Parathyroid adenoma (tissue), 2 donors: Measurements from ENCODE around the gene SRBD1.

Source experiments
- H2AFZ ChIP-seq: fragments of 300-600 bp; sonication (generic); one replicate; pipeline ENCODE4 v1.7.0; 2017; ENCODE audit warnings: antibody characterized with exemption, mild to moderate bottlenecking
- H3K27ac ChIP-seq: fragments of 300-600 bp; sonication (generic); one replicate; pipeline ENCODE4 v1.7.0; 2017
- H3K27me3 ChIP-seq: fragments of 300-600 bp; sonication (generic); one replicate; pipeline ENCODE4 v1.7.0; 2017; ENCODE audit warnings: low read length; ENCODE audit not compliant: control insufficient read depth, insufficient read depth
- H3K36me3 ChIP-seq: fragments of 300-600 bp; sonication (generic); one replicate; pipeline ENCODE4 v1.7.0; 2017; ENCODE audit warnings: low read length; ENCODE audit not compliant: control insufficient read depth, insufficient read depth
- H3K4me1 ChIP-seq: fragments of 300-600 bp; sonication (generic); one replicate; pipeline ENCODE4 v1.7.0; 2017; ENCODE audit warnings: control low read depth
- H3K4me2 ChIP-seq: fragments of 300-600 bp; sonication (generic); one replicate; pipeline ENCODE4 v1.7.0; 2017; ENCODE audit warnings: low read length
- H3K4me3 ChIP-seq: fragments of 300-600 bp; sonication (generic); one replicate; pipeline ENCODE4 v1.7.0; 2017; ENCODE audit warnings: low read depth, low read length
- H3K79me2 ChIP-seq: fragments of 300-600 bp; sonication (generic); one replicate; pipeline ENCODE4 v1.7.0; 2017; ENCODE audit warnings: control low read depth
- H3K9ac ChIP-seq: fragments of 300-600 bp; sonication (generic); one replicate; pipeline ENCODE4 v1.7.0; 2017; ENCODE audit warnings: mild to moderate bottlenecking
- H3K9me3 ChIP-seq: fragments of 300-600 bp; sonication (generic); one replicate; pipeline ENCODE4 v1.7.0; 2017; ENCODE audit warnings: low read length; ENCODE audit not compliant: control insufficient read depth
- CTCF ChIP-seq: fragments of 300-600 bp; sonication (generic); IDR thresholded peaks from one replicate; pipeline ENCODE4 v1.7.0; 2017; ENCODE audit warnings: antibody characterized with exemption, mild to moderate bottlenecking
- donor health status: primary hyperparathyroidism.

SRBD1 gene

DNA sequence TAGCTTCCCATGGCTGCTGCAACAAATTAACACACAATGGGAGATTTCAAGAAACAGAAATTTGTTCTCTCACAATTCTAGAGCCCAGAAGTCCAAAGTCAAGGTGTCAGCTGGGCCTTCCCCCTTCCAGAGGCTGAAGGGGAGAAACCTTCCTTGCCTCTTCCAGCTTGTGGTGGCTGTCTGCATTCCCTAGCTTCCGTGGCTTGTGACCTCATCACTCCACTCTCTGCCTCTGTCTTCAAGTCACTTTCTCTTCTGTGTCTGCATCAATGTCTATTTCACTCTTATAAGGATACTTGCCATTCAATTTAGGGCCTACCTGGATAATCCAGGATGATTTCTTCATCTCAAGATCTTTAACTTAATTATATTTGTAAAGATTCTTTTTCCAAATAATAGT lies 16.8 kb upstream of the SRBD1 start:
- no peaks in the 10 kb centered on the region for H3K27me3 ChIP-seq
- H3K36me3 ChIP-seq: no peaks in the 10 kb centered on the region
- H3K79me2 ChIP-seq: no peaks in the 10 kb centered on the region
- no peak for TF ChIP-seq CTCF
- H3K4me1 ChIP-seq: peaks cover 8% of the 10 kb centered on the region
- no peak overlapping the region for H3K9ac ChIP-seq
- H2AFZ ChIP-seq: no peak overlapping the region
- no peak overlapping the region for H3K4me2 ChIP-seq
- no peak overlapping the region for H3K4me3 ChIP-seq
- no peaks in the 10 kb centered on the region for H3K9me3 ChIP-seq
- H3K27ac ChIP-seq: no peak overlapping the region

- peak overlapping the region; percentile 65 for H2AFZ ChIP-seq
- no peaks in the 10 kb centered on the region for H3K27me3 ChIP-seq
- no peak overlapping the region for H3K4me2 ChIP-seq
- no peaks in the 10 kb centered on the region for H3K79me2 ChIP-seq
- no peaks in the 10 kb centered on the region for H3K9me3 ChIP-seq
- no peak overlapping the region for H3K9ac ChIP-seq
- H3K27ac ChIP-seq: no peak overlapping the region
- TF ChIP-seq CTCF: no peak
- H3K4me3 ChIP-seq: no peak overlapping the region
- no peaks in the 10 kb centered on the region for H3K36me3 ChIP-seq
- H3K4me1 ChIP-seq: peaks cover 8% of the 10 kb centered on the region
Measured at GRCh38 chr2:45626387-45627221, 15.5 kb upstream of the SRBD1 start.

DNA sequence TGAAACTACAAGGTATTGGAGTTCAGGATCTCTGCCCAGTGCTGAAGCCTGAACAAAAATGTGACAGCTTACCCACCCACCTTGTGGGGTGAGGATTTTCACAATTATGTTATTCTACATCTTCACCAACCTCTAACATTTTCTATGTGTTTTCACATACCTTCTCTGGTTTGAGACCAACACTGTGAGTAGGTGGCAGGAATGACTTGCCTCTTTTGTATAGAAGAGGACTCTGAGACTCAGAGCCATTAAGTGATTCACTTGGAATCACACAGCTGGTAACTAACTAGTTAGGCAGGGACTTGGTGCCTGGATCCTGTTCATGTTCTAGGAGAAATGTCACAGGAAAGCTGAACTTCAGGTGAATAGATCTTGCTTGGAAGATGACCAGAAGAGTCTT lies 14.8 kb upstream of the SRBD1 start:
- TF ChIP-seq CTCF: no peak
- peak overlapping the region; percentile 65 for H2AFZ ChIP-seq
- H3K4me3 ChIP-seq: no peak overlapping the region
- no peak overlapping the region for H3K27ac ChIP-seq
- no peak overlapping the region for H3K4me2 ChIP-seq
- H3K4me1 ChIP-seq: peaks cover 8% of the 10 kb centered on the region
- no peaks in the 10 kb centered on the region for H3K9me3 ChIP-seq
- no peaks in the 10 kb centered on the region for H3K36me3 ChIP-seq
- H3K9ac ChIP-seq: no peak overlapping the region
- H3K27me3 ChIP-seq: no peaks in the 10 kb centered on the region
- no peaks in the 10 kb centered on the region for H3K79me2 ChIP-seq

- no peak overlapping the region for H2AFZ ChIP-seq
- no peak overlapping the region for H3K4me2 ChIP-seq
- H3K79me2 ChIP-seq: no peaks in the 10 kb centered on the region
- H3K4me1 ChIP-seq: peaks cover 8% of the 10 kb centered on the region
- no peak overlapping the region for H3K4me3 ChIP-seq
- no peak overlapping the region for H3K9ac ChIP-seq
- H3K9me3 ChIP-seq: no peaks in the 10 kb centered on the region
- H3K27me3 ChIP-seq: no peaks in the 10 kb centered on the region
- TF ChIP-seq CTCF: no peak
- H3K36me3 ChIP-seq: no peaks in the 10 kb centered on the region
- H3K27ac ChIP-seq: no peak overlapping the region
Measured at GRCh38 chr2:45623098-45623497, 12.0 kb upstream of the SRBD1 start.
